GM21528 (cell line): ENCODE results near the gene ITGB4.
"Not testable (repeated sequence)": the region's sequence is repeated elsewhere in the genome, so short reads cannot be mapped to it uniquely, and the experiment has no call there.

ENCODE experiments used
- ATAC-seq: cut with Tn5 transposase; IDR thresholded peaks from one replicate; pipeline ENCODE4 v1.9.1; 2021; ENCODE audit warnings: mild to moderate bottlenecking, moderate library complexity; ENCODE audit not compliant: unreplicated experiment, low FRiP score

Gene ITGB4

GRCh38 chr17:75764711-75765421 lies 43.6 kb downstream of the ITGB4 start, which contains the start of gene GALK1:
GALK1 (minus strand) TSS chr17:75765192; CDS start chr17:75765136, 56 bp downstream.
- ATAC-seq, result peak; percentile 54

GRCh38 chr17:75765981-75766380 lies 44.7 kb downstream of the ITGB4 start:
- no peak for ATAC-seq

- no peak for ATAC-seq
These were observed 46.6 kb downstream of the ITGB4 start for GRCh38 chr17:75767881-75768280.

GRCh38 chr17:75769536-75769935 lies 48.3 kb downstream of the ITGB4 start:
- no peak for ATAC-seq

GRCh38 chr17:75771334-75772281 lies 50.3 kb downstream of the ITGB4 start:
- no peak for ATAC-seq

- ATAC-seq, result no peak
These were observed 52.0 kb downstream of the ITGB4 start for GRCh38 chr17:75773121-75773807.

GRCh38 chr17:75773808-75774470 lies 52.7 kb downstream of the ITGB4 start:
- no peak for ATAC-seq

GRCh38 chr17:75774471-75774990 lies 53.3 kb downstream of the ITGB4 start:
- ATAC-seq, result no peak

- no peak for ATAC-seq
These were observed 53.9 kb downstream of the ITGB4 start for GRCh38 chr17:75774991-75775668.

GRCh38 chr17:75776386-75777295 lies 55.4 kb downstream of the ITGB4 start:
- ATAC-seq, result no peak

GRCh38 chr17:75777296-75777922 lies 56.1 kb downstream of the ITGB4 start:
- no peak for ATAC-seq

- ATAC-seq, result not testable (repeated sequence)
These were observed 57.0 kb downstream of the ITGB4 start for GRCh38 chr17:75778066-75778860.

- peak; percentile 0 for ATAC-seq
These were observed 57.6 kb downstream of the ITGB4 start for GRCh38 chr17:75778861-75779249.

- peak; percentile 63 for ATAC-seq
These were observed 58.2 kb downstream of the ITGB4 start for GRCh38 chr17:75779250-75779986.

- no peak for ATAC-seq
These were observed 59.0 kb downstream of the ITGB4 start for GRCh38 chr17:75779987-75780889.
